Measurements from ENCODE around the gene CCHCR1. TPM values are rescaled to one million over a fixed set of nuclear protein-coding genes. Genes with fewer than 3 reads are reported as not detected.

The CCHCR1 gene
- total RNA-seq, 1 donor from 2014 or later: 21.7 TPM

DNA sequence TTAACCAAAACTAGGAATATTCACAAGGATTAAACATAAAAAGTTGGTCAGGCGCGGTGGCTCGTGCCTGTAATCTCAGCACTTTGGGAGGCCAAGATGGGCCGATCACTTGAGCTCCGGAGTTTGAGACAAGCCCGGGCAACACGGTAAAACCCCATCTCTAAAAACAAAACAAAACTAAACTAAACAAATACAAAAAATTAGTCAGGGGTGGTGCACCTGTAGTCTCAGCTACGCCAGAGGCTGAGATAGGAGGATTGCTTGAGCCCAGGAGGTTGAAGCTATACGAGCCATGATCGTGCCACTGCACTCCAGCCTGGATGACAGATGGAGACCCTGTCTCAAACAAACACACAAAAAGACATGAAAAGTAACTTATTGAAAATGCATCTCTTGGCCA, 21.9 kb downstream of the CCHCR1 start:
- Mint-ChIP-seq H3K36me3 (ENCODE audit: low read depth, unreplicated experiment) (peaks cover 7% of the 10 kb centered on the region), H3K4me1 (ENCODE audit: unreplicated experiment) (peaks cover 14% of the 10 kb centered on the region), H3K4me3 (ENCODE audit: unreplicated experiment) (no peak overlapping the region), H3K27me3 (ENCODE audit: unreplicated experiment) (peaks cover 3% of the 10 kb centered on the region), H3K9me3 (ENCODE audit: unreplicated experiment) (no peaks in the 10 kb centered on the region), H3K27ac (ENCODE audit: unreplicated experiment) (no peak overlapping the region)
- no peak for DNase-seq (ENCODE audit: low spot score)
- TF ChIP-seq, protein P1, sequence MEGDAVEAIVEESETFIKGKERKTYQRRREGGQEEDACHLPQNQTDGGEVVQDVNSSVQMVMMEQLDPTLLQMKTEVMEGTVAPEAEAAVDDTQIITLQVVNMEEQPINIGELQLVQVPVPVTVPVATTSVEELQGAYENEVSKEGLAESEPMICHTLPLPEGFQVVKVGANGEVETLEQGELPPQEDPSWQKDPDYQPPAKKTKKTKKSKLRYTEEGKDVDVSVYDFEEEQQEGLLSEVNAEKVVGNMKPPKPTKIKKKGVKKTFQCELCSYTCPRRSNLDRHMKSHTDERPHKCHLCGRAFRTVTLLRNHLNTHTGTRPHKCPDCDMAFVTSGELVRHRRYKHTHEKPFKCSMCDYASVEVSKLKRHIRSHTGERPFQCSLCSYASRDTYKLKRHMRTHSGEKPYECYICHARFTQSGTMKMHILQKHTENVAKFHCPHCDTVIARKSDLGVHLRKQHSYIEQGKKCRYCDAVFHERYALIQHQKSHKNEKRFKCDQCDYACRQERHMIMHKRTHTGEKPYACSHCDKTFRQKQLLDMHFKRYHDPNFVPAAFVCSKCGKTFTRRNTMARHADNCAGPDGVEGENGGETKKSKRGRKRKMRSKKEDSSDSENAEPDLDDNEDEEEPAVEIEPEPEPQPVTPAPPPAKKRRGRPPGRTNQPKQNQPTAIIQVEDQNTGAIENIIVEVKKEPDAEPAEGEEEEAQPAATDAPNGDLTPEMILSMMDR (IDR thresholded peaks at IDR 0.05; ENCODE audit: unreplicated experiment): no peak

DNA sequence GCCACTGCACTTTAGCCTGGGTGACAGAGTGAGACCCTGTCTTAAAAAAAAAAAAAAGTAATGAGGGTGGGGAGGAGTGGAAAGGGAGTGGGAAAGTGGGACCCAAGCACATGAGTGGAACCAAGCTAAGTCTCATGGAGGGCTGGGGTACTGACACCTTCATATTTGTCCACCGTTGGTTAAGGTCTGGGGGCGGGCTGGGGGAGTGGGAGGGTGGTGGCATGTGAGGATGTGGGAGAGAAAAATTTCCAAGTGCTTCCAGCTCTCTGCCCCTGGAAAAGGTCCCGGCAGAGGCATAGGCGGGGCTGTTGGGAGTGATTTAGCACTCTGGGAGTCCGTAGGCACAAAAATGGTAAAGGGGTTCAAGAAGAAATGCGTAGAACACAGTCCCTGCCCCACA, 24.8 kb downstream of the CCHCR1 start:
- peaks cover 4% of the 10 kb centered on the region for H3K36me3 Mint-ChIP-seq (ENCODE audit: low read depth, unreplicated experiment)
- DNase-seq (ENCODE audit: low spot score): no peak
- H3K9me3 Mint-ChIP-seq (ENCODE audit: unreplicated experiment): no peaks in the 10 kb centered on the region

DNA sequence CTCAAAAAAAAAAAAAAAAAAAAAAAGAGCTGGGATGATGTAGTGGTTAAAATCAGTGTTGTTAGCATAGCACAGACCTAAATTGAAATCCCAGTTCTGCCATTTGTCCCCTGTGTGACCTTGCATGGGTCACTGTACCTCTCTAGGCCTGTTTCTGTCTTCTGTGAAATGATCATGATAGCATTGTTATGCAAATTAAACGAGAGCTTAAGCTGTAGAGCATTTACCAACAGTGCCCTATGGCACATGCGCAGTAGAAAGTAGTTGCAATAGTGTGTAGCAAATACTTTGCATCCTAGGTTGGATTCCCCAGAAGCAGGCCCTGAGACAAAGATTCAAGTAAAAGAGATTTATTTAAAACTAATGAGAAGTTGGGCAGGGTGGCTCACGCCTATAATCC, 26.0 kb downstream of the CCHCR1 start:
- Mint-ChIP-seq H3K36me3 (ENCODE audit: low read depth, unreplicated experiment) (no peaks in the 10 kb centered on the region), H3K4me1 (ENCODE audit: unreplicated experiment) (no peaks in the 10 kb centered on the region), H3K4me3 (ENCODE audit: unreplicated experiment) (no peak overlapping the region), H3K9me3 (ENCODE audit: unreplicated experiment) (no peaks in the 10 kb centered on the region), H3K27me3 (ENCODE audit: unreplicated experiment) (peaks cover 8% of the 10 kb centered on the region), H3K27ac (ENCODE audit: unreplicated experiment) (no peak overlapping the region)
- TF ChIP-seq, protein P1 (IDR thresholded peaks at IDR 0.05; ENCODE audit: unreplicated experiment): no peak
- no peak for DNase-seq (ENCODE audit: low spot score)

More for the DNA sequence above, 24.8 kb downstream of the CCHCR1 start:
- TF ChIP-seq, protein P1 (IDR thresholded peaks at IDR 0.05; ENCODE audit: unreplicated experiment): no peak
- Mint-ChIP-seq H3K4me1 (ENCODE audit: unreplicated experiment) (peaks cover 4% of the 10 kb centered on the region), H3K4me3 (ENCODE audit: unreplicated experiment) (no peak overlapping the region), H3K27me3 (ENCODE audit: unreplicated experiment) (peaks cover 8% of the 10 kb centered on the region), H3K27ac (ENCODE audit: unreplicated experiment) (no peak overlapping the region)

DNA sequence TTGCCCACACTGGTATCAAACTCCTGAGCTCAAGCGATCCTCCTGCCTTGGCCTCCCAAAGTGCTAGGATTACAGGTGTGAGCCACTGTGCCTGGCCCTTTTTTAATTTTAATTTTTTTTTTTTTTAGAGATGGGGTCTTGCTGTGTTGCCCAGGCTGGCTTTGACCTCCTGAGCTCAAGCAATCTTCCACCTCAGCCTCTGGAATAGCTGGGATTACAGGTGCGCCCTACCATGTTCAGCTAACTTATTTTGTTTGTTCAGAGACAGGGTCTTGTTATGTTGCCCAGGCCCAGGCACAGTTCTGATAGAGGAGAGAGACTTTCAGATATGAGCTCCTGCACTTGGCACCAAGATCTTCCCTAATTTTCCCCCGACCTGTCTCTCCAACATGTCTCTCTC, 26.9 kb downstream of the CCHCR1 start:
- H3K4me3 Mint-ChIP-seq (ENCODE audit: unreplicated experiment): no peak overlapping the region
- peaks cover 8% of the 10 kb centered on the region for H3K27me3 Mint-ChIP-seq (ENCODE audit: unreplicated experiment)
- H3K9me3 Mint-ChIP-seq (ENCODE audit: unreplicated experiment): no peaks in the 10 kb centered on the region

DNA sequence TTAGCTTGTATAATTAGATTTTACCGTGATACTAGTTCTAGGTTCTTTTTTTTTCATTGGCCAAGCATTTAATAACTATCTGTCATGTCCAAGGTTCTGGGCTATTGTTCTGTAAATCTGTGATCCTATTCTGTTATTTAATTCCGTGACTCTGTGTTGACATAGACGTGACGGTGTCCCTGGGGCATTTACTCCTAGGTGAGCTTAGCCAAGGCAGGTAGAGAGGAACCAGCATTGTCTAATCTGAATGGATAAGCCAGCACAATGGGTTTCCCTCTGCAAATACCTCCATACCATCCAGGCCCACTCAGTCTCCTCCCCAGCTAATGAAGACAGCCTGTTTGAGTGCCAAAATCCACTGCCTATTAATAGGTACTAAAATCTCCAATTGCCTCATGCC, 28.5 kb downstream of the CCHCR1 start:
- no peak overlapping the region for H3K27ac Mint-ChIP-seq (ENCODE audit: unreplicated experiment)
- H3K27me3 Mint-ChIP-seq (ENCODE audit: unreplicated experiment): peaks cover 8% of the 10 kb centered on the region

More for the DNA sequence above, 26.9 kb downstream of the CCHCR1 start:
- H3K36me3 Mint-ChIP-seq (ENCODE audit: low read depth, unreplicated experiment): no peaks in the 10 kb centered on the region
- TF ChIP-seq, protein P1 (IDR thresholded peaks at IDR 0.05; ENCODE audit: unreplicated experiment): no peak
- no peak for DNase-seq (ENCODE audit: low spot score)
- no peak overlapping the region for H3K27ac Mint-ChIP-seq (ENCODE audit: unreplicated experiment)
- H3K4me1 Mint-ChIP-seq (ENCODE audit: unreplicated experiment): peaks cover 3% of the 10 kb centered on the region

More for the DNA sequence above, 28.5 kb downstream of the CCHCR1 start:
- H3K4me3 Mint-ChIP-seq (ENCODE audit: unreplicated experiment): no peak overlapping the region
- H3K9me3 Mint-ChIP-seq (ENCODE audit: unreplicated experiment): no peaks in the 10 kb centered on the region
- H3K36me3 Mint-ChIP-seq (ENCODE audit: low read depth, unreplicated experiment): no peaks in the 10 kb centered on the region
- TF ChIP-seq, protein P1 (IDR thresholded peaks at IDR 0.05; ENCODE audit: unreplicated experiment): no peak
- H3K4me1 Mint-ChIP-seq (ENCODE audit: unreplicated experiment): peaks cover 10% of the 10 kb centered on the region
- no peak for DNase-seq (ENCODE audit: low spot score)
